ENCODE measurements around the gene NLGN4Y.

The NLGN4Y gene

GRCh38 chrY:14644157-14644952 lies 120.0 kb downstream of the NLGN4Y start:
- no peak for DNase-seq

- no peak for DNase-seq
Measured at GRCh38 chrY:14679181-14679580, 154.9 kb downstream of the NLGN4Y start.

- DNase-seq = no peak
Measured at GRCh38 chrY:14694543-14694942, 170.2 kb downstream of the NLGN4Y start.

DNA sequence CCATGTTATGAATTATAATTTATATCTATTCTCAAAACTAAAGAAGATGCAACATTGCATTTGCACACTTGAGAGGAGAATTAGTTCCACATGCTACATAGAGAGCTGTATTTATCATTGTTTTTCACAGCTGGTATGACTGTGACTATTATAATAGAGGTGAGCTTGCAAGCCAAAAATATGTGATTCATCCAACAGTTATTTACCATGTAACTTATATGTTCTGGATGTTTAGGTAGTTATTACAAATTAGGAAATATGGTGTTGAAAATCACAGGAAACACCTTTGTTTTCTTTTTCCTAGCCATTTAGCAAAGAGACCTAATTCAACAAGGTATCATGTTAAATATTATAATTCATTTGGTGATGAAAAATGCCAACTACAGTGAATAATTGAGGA lies 183.8 kb downstream of the NLGN4Y start:
- DNase-seq = no peak

DNA sequence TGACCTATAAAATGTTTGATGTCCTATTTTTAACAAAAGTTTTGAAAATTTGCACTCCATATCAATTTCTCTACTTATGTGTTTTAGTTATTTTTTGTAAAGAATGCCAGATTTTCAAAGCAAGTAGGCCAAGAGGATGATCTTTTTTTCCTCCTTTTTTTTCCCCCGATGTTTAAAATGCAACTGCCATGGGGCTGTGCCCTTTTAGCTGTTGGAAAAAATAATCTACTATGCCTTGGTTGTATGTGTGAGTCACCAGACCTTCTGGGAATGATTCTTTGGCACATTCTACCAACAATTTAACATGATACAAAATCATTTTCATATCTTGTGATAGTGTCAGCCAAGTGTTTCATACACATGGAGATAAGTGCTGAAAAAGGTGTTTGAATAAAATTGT lies 217.3 kb downstream of the NLGN4Y start:
- DNase-seq = no peak

DNA sequence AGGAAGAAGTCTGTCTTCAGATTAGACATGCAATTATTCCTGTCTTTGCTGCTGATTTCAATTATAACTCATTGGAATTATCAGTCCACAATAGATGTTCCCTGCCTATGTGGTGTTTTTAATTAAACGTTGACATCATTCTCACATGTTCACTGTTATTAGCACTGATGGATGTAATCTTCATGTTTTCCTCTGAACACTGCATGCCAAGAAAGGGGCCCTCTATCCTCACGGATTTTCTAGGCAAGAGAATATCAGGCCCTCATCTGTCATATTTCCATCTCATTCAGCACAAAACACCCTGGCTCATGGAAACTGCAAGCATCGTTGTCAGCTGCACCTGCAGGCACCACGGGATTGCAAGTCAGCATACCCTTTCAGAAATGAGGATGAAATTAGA lies 224.0 kb downstream of the NLGN4Y start:
- DNase-seq = no peak

- no peak for DNase-seq
Measured at GRCh38 chrY:14755571-14755970, 231.2 kb downstream of the NLGN4Y start.

GRCh38 chrY:14762903-14763302 lies 238.6 kb downstream of the NLGN4Y start:
- no peak for DNase-seq

GRCh38 chrY:14763600-14763999 lies 239.3 kb downstream of the NLGN4Y start:
- no peak for DNase-seq

DNA sequence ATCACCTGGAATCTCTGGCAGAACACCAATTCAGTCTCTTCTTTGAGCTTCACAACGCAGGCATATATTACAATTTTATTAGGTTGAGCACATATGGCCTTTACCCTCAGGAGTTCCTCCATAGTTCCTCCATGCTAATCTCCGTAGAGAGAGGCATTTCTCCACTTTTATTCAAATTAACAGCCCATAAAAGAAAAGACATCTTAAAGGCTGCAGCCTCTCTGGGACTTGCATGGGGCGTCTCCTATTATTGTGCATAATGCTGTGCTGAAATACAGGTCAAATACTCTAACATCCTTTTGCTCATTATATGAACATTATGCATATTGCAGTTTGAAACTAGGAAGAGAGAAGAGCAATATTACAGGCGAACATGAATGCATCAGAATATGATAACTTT lies 253.9 kb downstream of the NLGN4Y start:
- DNase-seq = no peak

DNA sequence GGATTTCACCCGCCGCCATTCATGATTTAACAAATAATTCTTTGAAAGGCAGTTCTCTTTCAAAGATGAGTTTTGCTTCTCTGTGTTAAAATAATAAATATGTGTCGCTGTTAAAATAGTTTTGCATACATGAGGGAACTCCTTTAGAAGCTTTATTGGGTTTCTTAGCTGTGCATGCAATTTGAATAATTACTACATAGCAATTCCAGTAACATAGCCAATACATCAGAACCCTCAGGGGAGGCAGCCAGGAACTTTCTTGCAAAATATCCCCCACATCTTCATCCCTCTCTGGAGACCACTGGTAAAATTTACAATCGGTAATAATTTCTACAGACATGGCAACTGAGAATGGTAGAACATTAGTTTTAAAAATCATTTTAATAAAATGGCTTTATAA lies 268.8 kb downstream of the NLGN4Y start:
- DNase-seq = no peak

GRCh38 chrY:14793674-14794073 lies 269.3 kb downstream of the NLGN4Y start:
- DNase-seq = no peak

DNA sequence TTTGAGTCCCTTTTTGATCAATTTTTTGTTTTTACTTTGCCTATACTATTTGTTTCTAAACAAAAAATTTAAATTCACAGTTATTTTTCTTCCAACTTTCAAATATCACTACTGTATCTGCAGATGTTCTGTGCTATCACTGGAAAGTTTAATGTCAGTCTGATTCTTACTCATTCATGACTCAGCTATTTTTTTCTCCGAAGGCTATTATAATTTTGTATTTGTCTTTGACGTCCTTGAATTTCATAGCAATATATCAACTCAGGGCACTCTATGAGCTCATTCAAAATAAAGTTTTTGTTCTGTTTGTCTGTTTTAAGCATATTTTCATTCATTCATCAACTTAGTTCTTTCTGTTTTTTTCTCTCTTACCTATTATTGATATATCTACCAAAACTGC lies 273.7 kb downstream of the NLGN4Y start:
- DNase-seq = no peak

- DNase-seq = no peak
Measured at GRCh38 chrY:14801096-14801495, 276.8 kb downstream of the NLGN4Y start.

DNA sequence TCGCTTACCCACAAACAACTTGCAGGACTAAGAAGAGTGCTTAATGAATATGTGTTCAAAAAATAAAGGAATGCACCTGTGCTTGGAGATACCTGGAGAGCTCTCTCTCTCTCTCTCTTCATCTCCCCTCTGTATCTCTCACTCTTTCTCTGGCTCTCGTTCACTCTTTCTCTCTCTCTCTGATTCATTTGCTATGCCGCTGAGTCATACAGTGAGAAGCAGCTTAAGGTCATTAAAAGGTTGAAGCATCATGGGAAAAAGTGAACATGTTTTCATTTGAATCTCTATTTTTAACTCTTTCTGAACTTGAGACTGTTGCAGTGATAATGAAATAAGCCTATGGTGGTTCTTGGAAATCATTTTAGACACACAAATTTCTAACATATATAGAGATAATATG lies 277.8 kb downstream of the NLGN4Y start:
- no peak for DNase-seq

DNA sequence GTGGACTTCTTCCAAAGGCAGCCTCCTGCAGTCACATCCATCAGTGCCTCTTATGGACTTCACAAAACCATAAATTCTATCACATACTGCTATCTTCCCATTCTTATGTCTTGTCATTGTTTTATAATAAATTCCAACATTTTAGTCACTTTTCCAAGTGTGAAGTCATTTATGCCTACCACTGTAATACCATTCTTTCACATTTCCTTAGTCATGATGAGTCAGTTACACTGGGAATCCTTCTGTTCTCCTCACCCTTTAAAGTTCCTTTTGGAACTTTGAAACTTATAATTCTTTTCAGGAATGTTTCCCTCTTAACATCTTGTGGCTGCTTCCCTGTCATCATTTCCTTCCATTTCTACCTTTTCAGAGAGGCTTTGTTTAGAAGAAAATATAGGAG lies 279.7 kb downstream of the NLGN4Y start:
- DNase-seq = no peak

GRCh38 chrY:14818452-14818851 lies 294.1 kb downstream of the NLGN4Y start:
- no peak for DNase-seq

- no peak for DNase-seq
Measured at GRCh38 chrY:14822201-14822600, 297.9 kb downstream of the NLGN4Y start.

- no peak for DNase-seq
Measured at GRCh38 chrY:14822906-14823305, 298.6 kb downstream of the NLGN4Y start.

- no peak for DNase-seq
Measured at GRCh38 chrY:14824583-14824982, 300.3 kb downstream of the NLGN4Y start.

DNA sequence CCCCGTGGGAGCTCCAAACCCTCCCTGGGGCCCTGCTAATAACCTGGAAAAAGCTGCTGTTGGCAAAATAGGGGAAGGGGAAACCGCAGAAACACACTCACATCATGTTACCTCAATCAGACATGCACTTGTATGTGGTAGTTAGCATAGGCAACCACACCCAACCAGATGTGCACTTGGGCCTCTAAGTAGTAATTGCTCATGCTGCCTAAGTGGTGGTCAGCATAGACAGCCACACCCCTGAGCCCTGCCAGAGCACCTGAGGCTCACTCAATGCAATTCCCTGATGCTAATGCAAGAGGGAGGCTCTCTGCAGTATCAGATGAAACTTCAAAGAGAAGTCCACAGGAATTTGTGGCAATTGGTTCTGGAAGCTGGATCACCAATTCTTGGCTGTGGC lies 301.4 kb downstream of the NLGN4Y start:
- DNase-seq = no peak

DNA sequence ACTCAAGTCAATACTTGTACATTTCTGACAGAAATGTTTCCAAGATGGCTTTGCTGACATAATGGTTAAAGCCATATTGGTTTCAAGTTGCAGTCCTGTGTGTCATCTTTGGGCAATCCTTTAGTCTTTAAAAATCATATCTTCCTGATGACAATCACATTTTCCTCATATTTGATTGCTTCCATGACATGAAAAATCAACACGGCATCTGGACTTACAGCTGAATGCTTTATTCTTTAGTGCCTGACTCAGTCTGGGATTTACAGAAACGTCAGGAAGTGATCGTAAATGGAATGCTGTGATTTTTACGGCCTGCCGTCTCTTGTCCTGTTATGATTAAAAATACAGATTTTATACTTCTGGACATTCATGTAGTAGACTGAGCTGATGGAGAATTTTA lies 304.2 kb downstream of the NLGN4Y start:
- no peak for DNase-seq

GRCh38 chrY:14829366-14829885 lies 305.1 kb downstream of the NLGN4Y start:
- DNase-seq = no peak

- no peak for DNase-seq
Measured at GRCh38 chrY:14834103-14835060, 310.1 kb downstream of the NLGN4Y start.
